Endothelial cell (in vitro differentiated cells): ENCODE measurements around the gene APOA4. TPM values are rescaled to one million over a fixed set of nuclear protein-coding genes. Genes with fewer than 3 reads are reported as not detected.

Source experiments
- DNase-seq: peaks from one replicate; pipeline ENCODE4 v3.0.0; 2021; ENCODE audit warnings: low spot score
- H3K27ac Mint-ChIP-seq: one replicate; pipeline ENCODE4 v1.8.0; 2021; ENCODE audit warnings: mixed read lengths, inconsistent platforms; ENCODE audit not compliant: unreplicated experiment
- H3K27me3 Mint-ChIP-seq: one replicate; pipeline ENCODE4 v1.8.0; 2021; ENCODE audit warnings: mild to moderate bottlenecking, moderate library complexity, mixed read lengths, inconsistent platforms; ENCODE audit not compliant: unreplicated experiment
- H3K36me3 Mint-ChIP-seq: one replicate; pipeline ENCODE4 v1.8.0; 2021; ENCODE audit warnings: mild to moderate bottlenecking, low read depth, mixed read lengths, inconsistent platforms; ENCODE audit not compliant: unreplicated experiment
- H3K4me1 Mint-ChIP-seq: one replicate; pipeline ENCODE4 v1.8.0; 2021; ENCODE audit warnings: mild to moderate bottlenecking, mixed read lengths, inconsistent platforms; ENCODE audit not compliant: unreplicated experiment
- H3K4me3 Mint-ChIP-seq: one replicate; pipeline ENCODE4 v1.8.0; 2021; ENCODE audit warnings: mild to moderate bottlenecking, mixed read lengths, inconsistent platforms; ENCODE audit not compliant: unreplicated experiment
- H3K9me3 Mint-ChIP-seq: one replicate; pipeline ENCODE4 v1.8.0; 2021; ENCODE audit warnings: mixed read lengths, inconsistent platforms; ENCODE audit not compliant: unreplicated experiment
- total RNA-seq: library from RNA; stranded (reverse); fragmentation: NEBNext Ultra II Directional; extraction: Animal tissue kit (Norgen Biotek cat#: 25700); gene quantifications from one replicate; pipeline ENCODE4 v1.2.1, GENCODE V29; 2021; ENCODE audit not compliant: unreplicated experiment
- TF ChIP-seq, protein P1 (sequence below): fragments of 200-600 bp; sonication (generic); IDR thresholded peaks from one replicate; pipeline ENCODE4 v1.5.0; 2021; ENCODE audit warnings: antibody characterized with exemption; ENCODE audit not compliant: unreplicated experiment

APOA4 gene
- total RNA-seq, 1 donor from 2014 or later: not detected

DNA sequence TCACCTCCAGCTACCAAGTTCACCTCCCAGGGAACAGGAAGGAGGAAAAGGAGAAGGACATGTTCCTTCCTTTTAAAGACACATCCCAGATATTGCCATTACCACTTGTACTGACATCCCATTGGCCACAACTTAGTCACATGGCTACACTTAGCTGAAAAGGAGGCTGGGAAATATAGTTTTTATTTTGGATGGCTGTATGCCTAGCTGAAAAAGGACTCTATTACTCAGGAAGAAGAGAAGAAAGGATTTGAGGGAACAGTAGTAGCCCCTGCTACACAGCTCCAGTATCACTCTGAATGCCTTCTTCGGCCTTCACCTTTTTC lies 29.4 kb downstream of the APOA4 start:
- Mint-ChIP-seq H3K9me3 (no peaks in the 10 kb centered on the region), H3K27ac (no peak overlapping the region), H3K4me1 (no peaks in the 10 kb centered on the region), H3K36me3 (no peaks in the 10 kb centered on the region), H3K27me3 (peaks cover 6% of the 10 kb centered on the region), H3K4me3 (no peak overlapping the region)
- TF ChIP-seq, protein P1, sequence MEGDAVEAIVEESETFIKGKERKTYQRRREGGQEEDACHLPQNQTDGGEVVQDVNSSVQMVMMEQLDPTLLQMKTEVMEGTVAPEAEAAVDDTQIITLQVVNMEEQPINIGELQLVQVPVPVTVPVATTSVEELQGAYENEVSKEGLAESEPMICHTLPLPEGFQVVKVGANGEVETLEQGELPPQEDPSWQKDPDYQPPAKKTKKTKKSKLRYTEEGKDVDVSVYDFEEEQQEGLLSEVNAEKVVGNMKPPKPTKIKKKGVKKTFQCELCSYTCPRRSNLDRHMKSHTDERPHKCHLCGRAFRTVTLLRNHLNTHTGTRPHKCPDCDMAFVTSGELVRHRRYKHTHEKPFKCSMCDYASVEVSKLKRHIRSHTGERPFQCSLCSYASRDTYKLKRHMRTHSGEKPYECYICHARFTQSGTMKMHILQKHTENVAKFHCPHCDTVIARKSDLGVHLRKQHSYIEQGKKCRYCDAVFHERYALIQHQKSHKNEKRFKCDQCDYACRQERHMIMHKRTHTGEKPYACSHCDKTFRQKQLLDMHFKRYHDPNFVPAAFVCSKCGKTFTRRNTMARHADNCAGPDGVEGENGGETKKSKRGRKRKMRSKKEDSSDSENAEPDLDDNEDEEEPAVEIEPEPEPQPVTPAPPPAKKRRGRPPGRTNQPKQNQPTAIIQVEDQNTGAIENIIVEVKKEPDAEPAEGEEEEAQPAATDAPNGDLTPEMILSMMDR: no peak
- DNase-seq: no peak

DNA sequence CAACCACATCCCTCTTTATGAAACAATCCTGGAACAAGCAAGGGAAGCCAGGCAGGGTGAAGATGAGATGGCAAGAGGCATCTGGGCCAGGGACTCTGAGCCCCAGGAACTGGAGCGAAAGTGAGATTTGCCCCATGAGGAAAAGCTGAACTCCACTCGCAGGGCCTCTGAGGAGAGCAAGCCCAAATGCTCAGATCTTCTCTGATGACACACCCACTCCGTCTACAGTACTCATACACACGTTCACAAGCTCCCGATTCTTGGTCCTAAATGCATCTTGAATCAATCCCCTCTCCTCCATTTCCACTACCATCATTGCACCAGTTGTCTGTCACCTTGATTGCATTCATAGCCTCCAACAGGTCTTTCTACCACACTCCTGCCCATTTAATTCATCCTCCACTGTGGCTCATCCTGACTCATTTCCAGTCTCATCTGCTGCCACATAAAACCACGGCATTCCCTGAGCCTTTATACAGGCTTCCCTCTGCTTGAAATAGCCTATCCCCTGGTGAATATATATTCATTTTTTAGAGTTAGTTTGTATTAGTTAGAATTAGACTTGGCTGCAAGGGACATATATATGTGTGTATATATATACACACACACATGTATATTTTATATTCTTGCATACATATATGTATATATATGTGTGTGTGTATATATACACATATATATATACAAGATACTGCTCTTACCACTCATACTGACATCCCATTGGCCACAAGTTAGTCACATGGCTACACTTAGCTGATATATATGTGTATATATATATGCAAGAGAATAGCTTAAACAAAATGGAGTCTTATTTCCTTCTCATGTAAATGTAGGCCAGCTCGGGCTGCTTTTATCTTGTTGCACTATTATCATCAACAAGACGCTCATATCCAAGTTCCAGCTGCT lies 30.0 kb downstream of the APOA4 start:
- Mint-ChIP-seq H3K4me1 (peaks cover 5% of the 10 kb centered on the region), H3K27me3 (peaks cover 10% of the 10 kb centered on the region), H3K4me3 (no peak overlapping the region), H3K36me3 (no peaks in the 10 kb centered on the region), H3K9me3 (no peaks in the 10 kb centered on the region), H3K27ac (no peak overlapping the region)
- no peak for DNase-seq
- TF ChIP-seq, protein P1: no peak

DNA sequence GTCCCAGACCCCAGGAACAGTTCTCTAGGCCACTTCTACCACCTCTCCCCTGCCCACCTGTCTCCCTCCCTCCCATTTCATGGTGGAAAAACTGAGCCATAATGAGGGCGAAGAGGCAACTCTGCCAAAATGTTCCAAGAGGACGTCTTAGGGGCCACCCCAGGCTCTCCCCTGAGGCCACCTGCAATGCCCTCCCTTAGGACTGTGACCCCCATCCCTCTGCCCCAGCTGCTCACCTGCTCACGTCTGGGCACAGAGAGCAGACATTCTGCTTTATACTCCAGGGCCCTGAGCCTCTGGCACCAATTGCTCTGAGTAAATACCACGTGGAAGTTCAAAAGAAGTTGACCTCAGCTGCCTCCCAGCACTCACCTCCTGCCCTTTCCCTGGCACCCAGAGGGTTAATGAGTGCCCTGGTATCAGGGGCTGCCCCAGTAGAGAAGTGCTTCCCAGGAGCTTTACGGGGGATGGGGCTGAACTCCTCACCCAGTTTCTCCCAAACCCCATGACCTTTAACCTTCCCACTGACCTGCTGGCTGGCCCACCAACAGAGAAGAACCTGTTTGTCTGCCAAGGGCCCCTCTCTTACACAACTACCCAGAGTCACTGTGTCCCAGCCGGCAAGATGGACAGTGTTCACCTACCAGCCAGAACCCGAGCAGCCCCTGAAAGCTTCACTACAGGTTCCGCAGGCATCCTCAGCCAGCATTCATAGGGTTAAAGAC lies 30.8 kb downstream of the APOA4 start:
- no peaks in the 10 kb centered on the region for H3K9me3 Mint-ChIP-seq

DNA sequence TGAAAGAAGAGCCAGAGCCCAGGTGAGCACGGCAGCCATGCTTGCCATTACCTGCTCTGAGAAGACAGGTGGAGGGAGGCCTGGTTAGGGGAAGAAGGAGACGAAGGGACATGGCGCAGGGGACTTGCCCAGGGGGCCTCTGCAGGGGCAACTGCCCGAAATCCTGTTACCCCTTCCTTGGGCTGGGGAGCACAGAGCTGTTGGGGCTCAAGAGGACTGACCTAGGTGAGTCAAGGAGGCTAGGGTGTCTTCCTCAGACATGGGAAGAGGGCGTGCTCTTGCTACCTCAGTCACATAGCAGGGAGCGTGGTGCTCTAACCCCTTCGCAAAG lies 31.3 kb downstream of the APOA4 start, which contains the start of gene APOA5:
Gene APOA5, minus strand, starts transcription at position 67 of the 331 bp plus-strand sequence. Its CDS starts 19 bp downstream, at position 48.
- no peak for DNase-seq
- no peak within 1 kb of the TSS for H3K27ac Mint-ChIP-seq
- H3K36me3 Mint-ChIP-seq: no peaks in the 10 kb centered on the region
- H3K27me3 Mint-ChIP-seq: peaks cover 8% of the 10 kb centered on the region
- peaks cover 11% of the 10 kb centered on the region for H3K4me1 Mint-ChIP-seq
- no peak within 1 kb of the TSS for H3K4me3 Mint-ChIP-seq
- H3K9me3 Mint-ChIP-seq: no peaks in the 10 kb centered on the region
- TF ChIP-seq, protein P1: no peak

More for the DNA sequence above, 30.8 kb downstream of the APOA4 start:
- DNase-seq: no peak
- H3K36me3 Mint-ChIP-seq: no peaks in the 10 kb centered on the region
- peaks cover 6% of the 10 kb centered on the region for H3K4me1 Mint-ChIP-seq
- no peak overlapping the region for H3K27ac Mint-ChIP-seq
- TF ChIP-seq, protein P1: no peak
- H3K27me3 Mint-ChIP-seq: peaks cover 10% of the 10 kb centered on the region
- H3K4me3 Mint-ChIP-seq: no peak overlapping the region
